Measurements from ENCODE around the gene KSR2. TPM values are rescaled to one million over a fixed set of nuclear protein-coding genes. Genes with fewer than 3 reads are reported as not detected.
"Not testable (repeated sequence)": the region's sequence is repeated elsewhere in the genome, so short reads cannot be mapped to it uniquely, and the experiment has no call there.

The KSR2 gene
- total RNA-seq, 1 donor = 0.10 TPM

DNA sequence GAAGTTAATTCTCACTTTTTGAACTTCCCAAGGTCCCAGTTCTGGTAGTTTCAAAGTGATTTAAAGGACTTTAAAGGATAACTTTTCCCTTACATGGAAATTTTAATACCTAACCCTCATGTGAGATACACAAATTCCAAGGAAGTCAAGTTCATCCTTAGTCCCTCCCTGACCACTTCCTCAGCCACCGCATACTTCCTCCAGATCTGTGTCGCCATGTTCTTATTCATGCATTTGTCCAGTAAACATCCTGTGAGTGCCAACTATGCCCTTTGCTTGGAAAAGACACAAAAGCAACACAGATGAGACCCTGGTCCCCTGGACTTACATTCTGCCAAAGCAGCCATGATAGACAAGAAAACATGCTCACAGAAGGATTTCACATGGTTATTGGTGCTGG is 206.6 kb downstream of the KSR2 start:
- Histone ChIP-seq H3K4me3 (ENCODE audit: low read length) (no peak overlapping the region), H3K9me3 (ENCODE audit: low read depth, low read length) (no peaks in the 10 kb centered on the region), H3K27me3 (ENCODE audit: insufficient read depth, low read length) (no peaks in the 10 kb centered on the region), H3K4me1 (ENCODE audit: insufficient read depth, low read length) (no peaks in the 10 kb centered on the region)

GRCh38 chr12:117761528-117762100 is 207.2 kb downstream of the KSR2 start:
- Histone ChIP-seq H3K27me3 (ENCODE audit: insufficient read depth, low read length) (no peaks in the 10 kb centered on the region), H3K4me3 (ENCODE audit: low read length) (no peak overlapping the region), H3K9me3 (ENCODE audit: low read depth, low read length) (no peaks in the 10 kb centered on the region), H3K4me1 (ENCODE audit: insufficient read depth, low read length) (no peaks in the 10 kb centered on the region)

GRCh38 chr12:117760990-117761389 is 207.8 kb downstream of the KSR2 start:
- Histone ChIP-seq H3K4me3 (ENCODE audit: low read length) (no peak overlapping the region), H3K9me3 (ENCODE audit: low read depth, low read length) (no peaks in the 10 kb centered on the region), H3K27me3 (ENCODE audit: insufficient read depth, low read length) (no peaks in the 10 kb centered on the region), H3K4me1 (ENCODE audit: insufficient read depth, low read length) (no peaks in the 10 kb centered on the region)

- Histone ChIP-seq H3K27me3 (ENCODE audit: insufficient read depth, low read length) (no peaks in the 10 kb centered on the region), H3K4me1 (ENCODE audit: insufficient read depth, low read length) (no peaks in the 10 kb centered on the region), H3K4me3 (ENCODE audit: low read length) (no peak overlapping the region), H3K9me3 (ENCODE audit: low read depth, low read length) (no peaks in the 10 kb centered on the region)
Observed at GRCh38 chr12:117750657-117751056, 218.1 kb downstream of the KSR2 start.

DNA sequence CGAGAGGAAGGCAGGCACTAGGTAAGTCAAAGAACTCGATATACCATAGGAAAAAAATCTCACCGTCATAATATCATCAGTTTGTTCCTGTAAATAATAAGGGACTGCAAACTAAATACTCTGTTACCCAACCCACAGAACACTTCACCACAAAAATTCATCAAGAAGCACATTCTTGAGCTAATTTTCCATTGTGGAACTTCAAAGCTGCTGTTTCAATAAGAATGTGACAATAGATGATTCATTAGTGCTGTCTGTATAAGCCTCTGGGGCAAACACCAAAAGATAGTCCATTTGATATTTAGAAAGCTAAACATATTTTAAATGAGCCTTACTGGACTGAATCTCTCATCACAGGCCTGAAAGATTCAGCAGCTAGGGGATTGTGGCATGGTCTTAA is 219.4 kb downstream of the KSR2 start:
- Histone ChIP-seq H3K4me1 (ENCODE audit: insufficient read depth, low read length) (no peaks in the 10 kb centered on the region), H3K4me3 (ENCODE audit: low read length) (no peak overlapping the region), H3K9me3 (ENCODE audit: low read depth, low read length) (no peaks in the 10 kb centered on the region), H3K27me3 (ENCODE audit: insufficient read depth, low read length) (no peaks in the 10 kb centered on the region)

- H3K4me1 ChIP-seq (ENCODE audit: insufficient read depth, low read length); H3K9me3 ChIP-seq (ENCODE audit: low read depth, low read length); H3K27me3 ChIP-seq (ENCODE audit: insufficient read depth, low read length); H3K4me3 ChIP-seq (ENCODE audit: low read length): not testable (repeated sequence)
Observed at GRCh38 chr12:117746358-117746757, 222.4 kb downstream of the KSR2 start.

DNA sequence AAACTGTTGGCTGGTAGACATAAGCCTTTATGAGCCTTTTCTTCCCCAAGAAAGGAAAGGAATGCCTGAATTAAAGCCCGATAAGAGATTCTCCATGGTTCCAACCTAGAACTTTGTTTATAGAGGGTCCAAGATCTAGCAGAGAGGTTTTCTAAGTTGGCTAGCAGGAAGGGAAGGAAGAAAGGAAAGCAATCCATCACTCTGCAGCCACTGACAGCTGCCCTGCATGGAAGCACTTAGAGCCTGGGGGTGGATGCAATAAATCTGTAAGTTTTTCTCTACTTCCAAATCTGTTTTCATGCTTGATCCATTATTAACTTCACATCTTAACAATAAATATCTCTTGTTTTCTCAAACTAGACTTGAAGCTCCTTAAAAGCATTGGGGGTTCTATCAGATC is 224.4 kb downstream of the KSR2 start:
- no peaks in the 10 kb centered on the region for H3K9me3 ChIP-seq (ENCODE audit: low read depth, low read length)
- no peaks in the 10 kb centered on the region for H3K27me3 ChIP-seq (ENCODE audit: insufficient read depth, low read length)
- no peak overlapping the region for H3K4me3 ChIP-seq (ENCODE audit: low read length)
- no peaks in the 10 kb centered on the region for H3K4me1 ChIP-seq (ENCODE audit: insufficient read depth, low read length)

GRCh38 chr12:117743761-117744160 is 225.0 kb downstream of the KSR2 start:
- H3K4me3 ChIP-seq (ENCODE audit: low read length) = no peak overlapping the region
- H3K27me3 ChIP-seq (ENCODE audit: insufficient read depth, low read length) = no peaks in the 10 kb centered on the region
- no peaks in the 10 kb centered on the region for H3K9me3 ChIP-seq (ENCODE audit: low read depth, low read length)
- no peaks in the 10 kb centered on the region for H3K4me1 ChIP-seq (ENCODE audit: insufficient read depth, low read length)

DNA sequence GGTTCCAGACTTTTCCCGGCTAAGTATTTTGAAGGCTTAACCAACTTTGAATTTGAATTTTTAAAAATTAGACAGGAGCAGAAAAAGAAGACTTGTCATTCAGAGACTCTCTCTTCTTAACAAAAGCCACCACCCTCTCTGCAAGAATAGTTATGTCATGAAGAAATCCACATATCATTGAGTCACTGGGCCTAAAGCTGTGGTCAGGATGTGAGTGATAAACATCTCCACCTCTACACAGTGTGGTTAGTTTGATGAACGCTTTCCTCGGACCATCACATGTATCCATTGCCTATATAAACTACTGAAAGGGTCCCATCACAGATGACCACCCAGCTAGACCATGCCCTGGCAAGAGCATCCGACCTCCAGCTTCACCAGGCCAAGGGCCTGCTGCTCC is 226.1 kb downstream of the KSR2 start:
- no peaks in the 10 kb centered on the region for H3K4me1 ChIP-seq (ENCODE audit: insufficient read depth, low read length)
- H3K27me3 ChIP-seq (ENCODE audit: insufficient read depth, low read length) = no peaks in the 10 kb centered on the region
- H3K4me3 ChIP-seq (ENCODE audit: low read length) = no peak overlapping the region
- H3K9me3 ChIP-seq (ENCODE audit: low read depth, low read length) = no peaks in the 10 kb centered on the region

GRCh38 chr12:117738233-117738632 is 230.6 kb downstream of the KSR2 start:
- Histone ChIP-seq H3K4me3 (ENCODE audit: low read length) (no peak overlapping the region), H3K4me1 (ENCODE audit: insufficient read depth, low read length) (no peaks in the 10 kb centered on the region), H3K9me3 (ENCODE audit: low read depth, low read length) (no peaks in the 10 kb centered on the region), H3K27me3 (ENCODE audit: insufficient read depth, low read length) (no peaks in the 10 kb centered on the region)

GRCh38 chr12:117733549-117733805 is 235.3 kb downstream of the KSR2 start:
- Histone ChIP-seq H3K4me3 (ENCODE audit: low read length) (no peak overlapping the region), H3K27me3 (ENCODE audit: insufficient read depth, low read length) (no peaks in the 10 kb centered on the region), H3K9me3 (ENCODE audit: low read depth, low read length) (no peaks in the 10 kb centered on the region), H3K4me1 (ENCODE audit: insufficient read depth, low read length) (no peaks in the 10 kb centered on the region)

DNA sequence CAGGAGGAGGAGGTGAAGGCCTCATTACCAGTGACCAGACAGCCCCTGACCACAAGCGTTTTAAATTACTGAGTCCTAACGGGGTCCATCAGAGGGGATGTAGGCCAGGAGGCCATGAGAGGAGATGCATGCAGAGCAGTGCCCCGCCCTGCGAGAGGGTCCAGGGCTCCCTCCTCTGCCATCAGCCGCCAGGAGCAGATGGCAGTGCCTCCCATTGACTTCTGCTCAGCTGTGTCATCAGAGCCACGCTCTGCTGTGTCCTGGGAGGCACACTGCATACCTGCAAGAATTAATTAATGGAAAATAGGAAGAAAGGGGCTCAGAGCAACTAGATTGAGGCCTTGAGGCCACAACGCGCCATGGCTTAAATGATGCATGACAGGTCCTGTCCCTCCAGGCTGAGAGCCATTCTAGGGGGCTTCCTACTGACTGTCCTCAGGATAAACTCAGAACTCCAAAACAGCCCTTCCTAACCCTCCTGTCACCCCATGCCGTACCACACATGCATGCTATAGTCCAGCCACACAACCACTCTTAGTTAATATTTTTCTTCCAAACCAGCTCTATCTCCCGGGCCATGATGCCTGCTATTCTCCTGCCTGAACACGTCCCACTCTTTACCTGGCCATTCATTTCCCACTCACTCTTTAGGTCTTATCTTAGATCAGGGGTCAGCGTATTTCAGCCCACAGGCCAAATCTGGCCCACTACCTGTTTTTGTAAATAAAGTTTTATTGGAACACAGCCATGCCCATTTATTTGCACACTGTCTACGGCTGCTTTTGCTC is 235.8 kb downstream of the KSR2 start:
- no peaks in the 10 kb centered on the region for H3K9me3 ChIP-seq (ENCODE audit: low read depth, low read length)
- H3K4me1 ChIP-seq (ENCODE audit: insufficient read depth, low read length) = no peaks in the 10 kb centered on the region
- H3K4me3 ChIP-seq (ENCODE audit: low read length) = no peak overlapping the region
- no peaks in the 10 kb centered on the region for H3K27me3 ChIP-seq (ENCODE audit: insufficient read depth, low read length)

GRCh38 chr12:117731131-117731530 is 237.7 kb downstream of the KSR2 start:
- not testable (repeated sequence) for H3K9me3 ChIP-seq (ENCODE audit: low read depth, low read length); H3K4me3 ChIP-seq (ENCODE audit: low read length); H3K4me1 ChIP-seq (ENCODE audit: insufficient read depth, low read length); H3K27me3 ChIP-seq (ENCODE audit: insufficient read depth, low read length)

GRCh38 chr12:117727301-117727700 is 241.5 kb downstream of the KSR2 start:
- Histone ChIP-seq H3K27me3 (ENCODE audit: insufficient read depth, low read length) (no peaks in the 10 kb centered on the region), H3K4me1 (ENCODE audit: insufficient read depth, low read length) (no peaks in the 10 kb centered on the region), H3K4me3 (ENCODE audit: low read length) (no peak overlapping the region), H3K9me3 (ENCODE audit: low read depth, low read length) (no peaks in the 10 kb centered on the region)

- H3K9me3 ChIP-seq (ENCODE audit: low read depth, low read length) = no peaks in the 10 kb centered on the region
- H3K4me3 ChIP-seq (ENCODE audit: low read length) = no peak overlapping the region
- H3K4me1 ChIP-seq (ENCODE audit: insufficient read depth, low read length) = no peaks in the 10 kb centered on the region
- no peaks in the 10 kb centered on the region for H3K27me3 ChIP-seq (ENCODE audit: insufficient read depth, low read length)
Observed at GRCh38 chr12:117724543-117724942, 244.2 kb downstream of the KSR2 start.

- Histone ChIP-seq H3K4me3 (ENCODE audit: low read length) (no peak overlapping the region), H3K9me3 (ENCODE audit: low read depth, low read length) (no peaks in the 10 kb centered on the region), H3K27me3 (ENCODE audit: insufficient read depth, low read length) (no peaks in the 10 kb centered on the region), H3K4me1 (ENCODE audit: insufficient read depth, low read length) (no peaks in the 10 kb centered on the region)
Observed at GRCh38 chr12:117718559-117718958, 250.2 kb downstream of the KSR2 start.
